Measurements from ENCODE around the gene LCLAT1. TPM values are rescaled to one million over a fixed set of nuclear protein-coding genes. Genes with fewer than 3 reads are reported as not detected.

LCLAT1 gene
- total RNA-seq, 2 donors from 2014 or later = 14.8 to 43.9 TPM

DNA sequence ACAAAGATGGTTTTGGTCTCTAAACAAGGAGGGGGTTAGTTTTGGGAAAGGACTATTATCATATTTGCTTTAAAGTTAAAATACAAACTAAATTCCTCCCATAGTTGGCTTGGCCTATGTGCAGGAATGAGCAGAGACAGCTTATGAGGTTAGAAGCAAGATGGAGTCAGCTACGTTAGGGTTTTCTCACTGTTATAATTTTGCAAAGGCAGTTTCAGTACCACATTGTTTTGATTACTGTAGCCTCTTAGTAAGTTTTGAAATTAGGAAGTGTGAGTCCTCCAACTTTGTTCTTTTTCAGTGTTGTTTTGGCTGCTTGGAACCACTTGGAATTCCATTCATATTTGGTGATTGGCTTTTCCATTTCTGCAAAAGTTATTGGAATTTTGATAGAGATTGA lies 23.4 kb downstream of the LCLAT1 start:
- Histone ChIP-seq H3K36me3 (no peaks in the 10 kb centered on the region), H3K4me3 (no peak overlapping the region), H3K27ac (no peak overlapping the region), H3K27me3 (replicated peaks; ENCODE audit: insufficient read depth) (no peaks in the 10 kb centered on the region), H3K4me1 (ENCODE audit: control insufficient read depth in 1 of 2, low read depth in 2 of 2) (peaks cover 6 to 20% of the 10 kb centered on the region in 2 donors), H3K9me3 (no peaks in the 10 kb centered on the region)
- ATAC-seq (ENCODE audit: insufficient number of reproducible peaks, low FRiP score, low read depth) (no peak), DNase-seq (ENCODE audit: low spot score) (no peak)
- TF ChIP-seq, protein P1, sequence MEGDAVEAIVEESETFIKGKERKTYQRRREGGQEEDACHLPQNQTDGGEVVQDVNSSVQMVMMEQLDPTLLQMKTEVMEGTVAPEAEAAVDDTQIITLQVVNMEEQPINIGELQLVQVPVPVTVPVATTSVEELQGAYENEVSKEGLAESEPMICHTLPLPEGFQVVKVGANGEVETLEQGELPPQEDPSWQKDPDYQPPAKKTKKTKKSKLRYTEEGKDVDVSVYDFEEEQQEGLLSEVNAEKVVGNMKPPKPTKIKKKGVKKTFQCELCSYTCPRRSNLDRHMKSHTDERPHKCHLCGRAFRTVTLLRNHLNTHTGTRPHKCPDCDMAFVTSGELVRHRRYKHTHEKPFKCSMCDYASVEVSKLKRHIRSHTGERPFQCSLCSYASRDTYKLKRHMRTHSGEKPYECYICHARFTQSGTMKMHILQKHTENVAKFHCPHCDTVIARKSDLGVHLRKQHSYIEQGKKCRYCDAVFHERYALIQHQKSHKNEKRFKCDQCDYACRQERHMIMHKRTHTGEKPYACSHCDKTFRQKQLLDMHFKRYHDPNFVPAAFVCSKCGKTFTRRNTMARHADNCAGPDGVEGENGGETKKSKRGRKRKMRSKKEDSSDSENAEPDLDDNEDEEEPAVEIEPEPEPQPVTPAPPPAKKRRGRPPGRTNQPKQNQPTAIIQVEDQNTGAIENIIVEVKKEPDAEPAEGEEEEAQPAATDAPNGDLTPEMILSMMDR (IDR thresholded peaks at IDR 0.05) = no peak

DNA sequence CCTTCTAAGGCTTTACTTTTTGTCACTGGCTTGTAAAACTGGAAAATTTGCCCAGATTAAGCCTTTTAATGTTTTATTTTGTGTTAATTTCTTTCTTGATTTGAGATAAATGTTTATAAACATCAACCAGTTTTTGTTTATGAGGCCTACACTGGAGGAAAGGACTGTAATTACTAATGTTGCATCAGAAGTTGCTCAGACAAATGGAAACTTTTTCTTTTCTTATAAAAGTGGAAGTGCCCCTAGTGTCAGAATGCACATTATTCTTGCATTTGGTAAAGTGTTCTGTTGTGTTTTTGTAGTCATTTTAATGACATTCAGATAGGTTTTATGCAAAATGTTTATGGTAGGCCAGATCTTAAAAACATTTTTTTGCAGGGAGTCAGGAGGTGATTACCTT lies 25.3 kb downstream of the LCLAT1 start:
- no peak for ATAC-seq (ENCODE audit: insufficient number of reproducible peaks, low FRiP score, low read depth)
- H3K4me1 ChIP-seq (ENCODE audit: control insufficient read depth in 1 of 2, low read depth in 2 of 2) = peaks cover 0 to 24% of the 10 kb centered on the region in 2 donors
- no peak overlapping the region for H3K27ac ChIP-seq
- no peaks in the 10 kb centered on the region for H3K36me3 ChIP-seq
- H3K9me3 ChIP-seq = no peaks in the 10 kb centered on the region
- TF ChIP-seq, protein P1 (IDR thresholded peaks at IDR 0.05) = no peak
- no peak overlapping the region for H3K4me3 ChIP-seq
- no peak for DNase-seq (ENCODE audit: low spot score)
- no peaks in the 10 kb centered on the region for H3K27me3 ChIP-seq (replicated peaks; ENCODE audit: insufficient read depth)

GRCh38 chr2:30475542-30475941 lies 28.5 kb downstream of the LCLAT1 start:
- DNase-seq (ENCODE audit: low spot score) (no peak), ATAC-seq (ENCODE audit: insufficient number of reproducible peaks, low FRiP score, low read depth) (no peak)
- TF ChIP-seq, protein P1 (IDR thresholded peaks at IDR 0.05) = no peak
- Histone ChIP-seq H3K4me3 (no peak overlapping the region), H3K36me3 (no peaks in the 10 kb centered on the region), H3K4me1 (ENCODE audit: control insufficient read depth in 1 of 2, low read depth in 2 of 2) (peaks cover 0 to 19% of the 10 kb centered on the region in 2 donors), H3K27ac (no peak overlapping the region), H3K27me3 (replicated peaks; ENCODE audit: insufficient read depth) (no peaks in the 10 kb centered on the region), H3K9me3 (no peaks in the 10 kb centered on the region)

DNA sequence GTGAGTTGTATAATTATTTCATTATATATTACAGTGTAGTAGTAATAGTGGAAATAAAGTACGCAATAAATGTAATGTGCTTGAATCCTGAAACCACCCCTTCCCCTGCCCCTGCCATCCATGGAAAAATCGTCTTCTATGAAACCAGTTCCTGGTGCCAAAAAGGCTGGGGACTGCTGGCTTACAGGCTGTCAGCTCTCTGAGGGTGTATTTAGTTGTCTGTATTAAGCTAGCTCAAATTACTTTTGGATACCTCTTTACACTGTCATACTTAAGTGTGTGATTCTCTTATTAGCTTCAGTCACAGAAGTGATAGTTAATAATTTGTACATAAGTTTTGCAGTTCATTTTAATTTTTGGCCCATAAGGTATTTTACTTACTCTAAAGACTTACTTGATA lies 29.6 kb downstream of the LCLAT1 start:
- Histone ChIP-seq H3K4me3 (no peak overlapping the region), H3K27me3 (replicated peaks; ENCODE audit: insufficient read depth) (no peaks in the 10 kb centered on the region), H3K4me1 (ENCODE audit: control insufficient read depth in 1 of 2, low read depth in 2 of 2) (peaks cover 8 to 23% of the 10 kb centered on the region in 2 donors), H3K27ac (no peak overlapping the region), H3K36me3 (no peaks in the 10 kb centered on the region), H3K9me3 (no peaks in the 10 kb centered on the region)
- DNase-seq (ENCODE audit: low spot score) (no peak), ATAC-seq (ENCODE audit: insufficient number of reproducible peaks, low FRiP score, low read depth) (no peak)
- TF ChIP-seq, protein P1 (IDR thresholded peaks at IDR 0.05) = no peak

GRCh38 chr2:30480703-30481322 lies 33.8 kb downstream of the LCLAT1 start:
- TF ChIP-seq, protein P1 (IDR thresholded peaks at IDR 0.05) = no peak
- Histone ChIP-seq H3K4me1 (ENCODE audit: control insufficient read depth in 1 of 2, low read depth in 2 of 2) (peaks cover 17 to 19% of the 10 kb centered on the region in 2 donors), H3K4me3 (no peak overlapping the region), H3K9me3 (no peaks in the 10 kb centered on the region), H3K36me3 (no peaks in the 10 kb centered on the region), H3K27ac (peak overlapping the region in 1 of 2 donors; percentile 22), H3K27me3 (replicated peaks; ENCODE audit: insufficient read depth) (no peaks in the 10 kb centered on the region)
- ATAC-seq (ENCODE audit: insufficient number of reproducible peaks, low FRiP score, low read depth) (no peak), DNase-seq (ENCODE audit: low spot score) (no peak)
